Measurements from ENCODE around the gene CBR3.

Gene CBR3

GRCh38 chr21:36127977-36128376 lies 6.9 kb upstream of the CBR3 start:
- Histone ChIP-seq H3K4me1 (ENCODE audit: control insufficient read depth, insufficient read depth, low read length) (peaks cover 4% of the 10 kb centered on the region; the same call in 1 of the 2 replicates), H3K9me3 (ENCODE audit: control insufficient read depth, insufficient read depth, low read depth, low read length) (no peaks in the 10 kb centered on the region), H3K4me3 (ENCODE audit: low read depth, low read length) (no peak overlapping the region), H3K27ac (ENCODE audit: extremely low read depth, low read depth, low read length) (no peak overlapping the region), H3K36me3 (ENCODE audit: control insufficient read depth in 2 of 2, insufficient read depth in 1 of 2, low read length in 2 of 2) (no peaks in the 10 kb centered on the region)
- TF ChIP-seq ZSCAN30 (tag by site-specific recombination; IDR thresholded peaks at IDR 0.05), result no peak
- no peak for TF ChIP-seq ZNF624 (tag by site-specific recombination; IDR thresholded peaks at IDR 0.05)
- no peak for TF ChIP-seq ZBTB1 (tag by site-specific recombination; IDR thresholded peaks at IDR 0.05)
- no peak for TF ChIP-seq ZNF274 (IDR thresholded peaks at IDR 0.05; ENCODE audit: low read length)
- no peak for TF ChIP-seq ZNF274 (tag by site-specific recombination; IDR thresholded peaks at IDR 0.05; ENCODE audit: borderline replicate concordance)
- TF ChIP-seq ZNF837 (tag by site-specific recombination; IDR thresholded peaks at IDR 0.05), result no peak
- no peak for TF ChIP-seq ZNF248 (tag by site-specific recombination; IDR thresholded peaks at IDR 0.05)
- TF ChIP-seq, protein P1, sequence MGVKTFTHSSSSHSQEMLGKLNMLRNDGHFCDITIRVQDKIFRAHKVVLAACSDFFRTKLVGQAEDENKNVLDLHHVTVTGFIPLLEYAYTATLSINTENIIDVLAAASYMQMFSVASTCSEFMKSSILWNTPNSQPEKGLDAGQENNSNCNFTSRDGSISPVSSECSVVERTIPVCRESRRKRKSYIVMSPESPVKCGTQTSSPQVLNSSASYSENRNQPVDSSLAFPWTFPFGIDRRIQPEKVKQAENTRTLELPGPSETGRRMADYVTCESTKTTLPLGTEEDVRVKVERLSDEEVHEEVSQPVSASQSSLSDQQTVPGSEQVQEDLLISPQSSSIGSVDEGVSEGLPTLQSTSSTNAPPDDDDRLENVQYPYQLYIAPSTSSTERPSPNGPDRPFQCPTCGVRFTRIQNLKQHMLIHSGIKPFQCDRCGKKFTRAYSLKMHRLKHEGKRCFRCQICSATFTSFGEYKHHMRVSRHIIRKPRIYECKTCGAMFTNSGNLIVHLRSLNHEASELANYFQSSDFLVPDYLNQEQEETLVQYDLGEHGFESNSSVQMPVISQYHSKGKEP (tag by site-specific recombination; IDR thresholded peaks at IDR 0.05), result no peak
- TF ChIP-seq BCL11A (tag by site-specific recombination; IDR thresholded peaks at IDR 0.05; ENCODE audit: low read depth), result no peak
- TF ChIP-seq ZNF391 (tag by site-specific recombination; IDR thresholded peaks at IDR 0.05; ENCODE audit: borderline replicate concordance, low read depth), result no peak
- TF ChIP-seq ZNF692 (tag by site-specific recombination; IDR thresholded peaks at IDR 0.05), result no peak
- TF ChIP-seq, protein P2, sequence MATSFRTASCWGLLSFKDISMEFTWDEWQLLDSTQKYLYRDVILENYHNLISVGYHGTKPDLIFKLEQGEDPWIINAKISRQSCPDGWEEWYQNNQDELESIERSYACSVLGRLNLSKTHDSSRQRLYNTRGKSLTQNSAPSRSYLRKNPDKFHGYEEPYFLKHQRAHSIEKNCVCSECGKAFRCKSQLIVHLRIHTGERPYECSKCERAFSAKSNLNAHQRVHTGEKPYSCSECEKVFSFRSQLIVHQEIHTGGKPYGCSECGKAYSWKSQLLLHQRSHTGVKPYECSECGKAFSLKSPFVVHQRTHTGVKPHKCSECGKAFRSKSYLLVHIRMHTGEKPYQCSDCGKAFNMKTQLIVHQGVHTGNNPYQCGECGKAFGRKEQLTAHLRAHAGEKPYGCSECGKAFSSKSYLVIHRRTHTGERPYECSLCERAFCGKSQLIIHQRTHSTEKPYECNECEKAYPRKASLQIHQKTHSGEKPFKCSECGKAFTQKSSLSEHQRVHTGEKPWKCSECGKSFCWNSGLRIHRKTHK (tag by site-specific recombination; IDR thresholded peaks at IDR 0.05), result no peak
- no peak for TF ChIP-seq ZNF473 (tag by site-specific recombination; IDR thresholded peaks at IDR 0.05)
- no peak for TF ChIP-seq ZNF747 (tag by site-specific recombination; IDR thresholded peaks at IDR 0.05)
- no peak for TF ChIP-seq ZNF433 (tag by site-specific recombination; IDR thresholded peaks at IDR 0.05; ENCODE audit: low read depth)
- no peak for TF ChIP-seq ZXDB (tag by site-specific recombination; IDR thresholded peaks at IDR 0.05)
- TF ChIP-seq SP7 (tag by site-specific recombination; IDR thresholded peaks at IDR 0.05), result no peak
- no peak for TF ChIP-seq WT1 (tag by site-specific recombination; IDR thresholded peaks at IDR 0.05)
- no peak for TF ChIP-seq OSR2 (tag by site-specific recombination; IDR thresholded peaks at IDR 0.05)
- no peak for TF ChIP-seq SP3 (tag by site-specific recombination; IDR thresholded peaks at IDR 0.05)
- POLR2A ChIA-PET, result interaction anchor here (1.0 kb wide), 1 partner anchor 8 kb away, joined by 3 read pairs; no protein-coding TSS in a partner anchor
- CTCF ChIA-PET, result interaction anchor here (0.7 to 1.2 kb wide), 3 partner anchors 74 to 209 kb away, joined by 3 to 4 read pairs (median 4); no protein-coding TSS in a partner anchor

GRCh38 chr21:36129219-36129618 lies 5.7 kb upstream of the CBR3 start:
- H3K4me3 ChIP-seq (ENCODE audit: low read depth, low read length), result no peak overlapping the region
- peaks cover 4% of the 10 kb centered on the region for H3K4me1 ChIP-seq (ENCODE audit: control insufficient read depth, insufficient read depth, low read length)
- POLR2A ChIA-PET, result no interaction called here
- no peaks in the 10 kb centered on the region for H3K9me3 ChIP-seq (ENCODE audit: control insufficient read depth, insufficient read depth, low read depth, low read length)
- H3K36me3 ChIP-seq (ENCODE audit: control insufficient read depth in 2 of 2, insufficient read depth in 1 of 2, low read length in 2 of 2), result no peaks in the 10 kb centered on the region
- CTCF ChIA-PET, result interaction anchor here (0.7 kb wide), 1 partner anchor 17 kb away, joined by 3 read pairs; no protein-coding TSS in a partner anchor
- no peak overlapping the region for H3K27ac ChIP-seq (ENCODE audit: extremely low read depth, low read depth, low read length)
- TF ChIP-seq ZNF423 (tag by site-specific recombination; IDR thresholded peaks at IDR 0.05) (no peak), EGR2 (tag by site-specific recombination; IDR thresholded peaks at IDR 0.05; ENCODE audit: low read depth) (peak; percentile 92), ZFHX2 (tag by site-specific recombination; conservative IDR thresholded peaks at IDR 0.05) (peak; percentile 79)
